ENCODE results near the gene ALDH16A1.

DNA sequence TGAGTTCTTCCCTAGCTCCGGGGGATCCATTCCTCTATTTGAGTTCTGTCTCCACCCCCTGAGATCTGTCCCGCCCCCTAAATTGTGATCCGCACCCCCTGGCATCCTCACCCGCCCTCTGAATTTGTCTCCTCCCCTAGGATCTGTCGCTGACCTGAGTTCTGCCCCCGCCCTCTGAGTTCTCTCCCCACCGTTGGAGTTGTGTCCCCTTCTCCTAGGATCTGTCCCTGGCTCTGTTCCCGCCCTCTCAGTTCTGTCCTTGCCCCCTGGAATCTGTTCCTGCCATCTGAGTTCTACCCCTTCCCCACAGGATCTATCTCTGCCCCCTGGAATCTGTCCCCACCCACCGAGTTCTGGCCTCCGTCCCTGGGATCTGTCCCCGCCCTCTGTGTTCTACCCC, 10.7 kb upstream of the ALDH16A1 start:
- TF ChIP-seq, protein P1, sequence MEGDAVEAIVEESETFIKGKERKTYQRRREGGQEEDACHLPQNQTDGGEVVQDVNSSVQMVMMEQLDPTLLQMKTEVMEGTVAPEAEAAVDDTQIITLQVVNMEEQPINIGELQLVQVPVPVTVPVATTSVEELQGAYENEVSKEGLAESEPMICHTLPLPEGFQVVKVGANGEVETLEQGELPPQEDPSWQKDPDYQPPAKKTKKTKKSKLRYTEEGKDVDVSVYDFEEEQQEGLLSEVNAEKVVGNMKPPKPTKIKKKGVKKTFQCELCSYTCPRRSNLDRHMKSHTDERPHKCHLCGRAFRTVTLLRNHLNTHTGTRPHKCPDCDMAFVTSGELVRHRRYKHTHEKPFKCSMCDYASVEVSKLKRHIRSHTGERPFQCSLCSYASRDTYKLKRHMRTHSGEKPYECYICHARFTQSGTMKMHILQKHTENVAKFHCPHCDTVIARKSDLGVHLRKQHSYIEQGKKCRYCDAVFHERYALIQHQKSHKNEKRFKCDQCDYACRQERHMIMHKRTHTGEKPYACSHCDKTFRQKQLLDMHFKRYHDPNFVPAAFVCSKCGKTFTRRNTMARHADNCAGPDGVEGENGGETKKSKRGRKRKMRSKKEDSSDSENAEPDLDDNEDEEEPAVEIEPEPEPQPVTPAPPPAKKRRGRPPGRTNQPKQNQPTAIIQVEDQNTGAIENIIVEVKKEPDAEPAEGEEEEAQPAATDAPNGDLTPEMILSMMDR (IDR thresholded peaks at IDR 0.05) = no peak
- no peak for TF ChIP-seq POLR2A (IDR thresholded peaks at IDR 0.05)
